ENCODE measurements around the gene THSD4.

THSD4 gene

DNA sequence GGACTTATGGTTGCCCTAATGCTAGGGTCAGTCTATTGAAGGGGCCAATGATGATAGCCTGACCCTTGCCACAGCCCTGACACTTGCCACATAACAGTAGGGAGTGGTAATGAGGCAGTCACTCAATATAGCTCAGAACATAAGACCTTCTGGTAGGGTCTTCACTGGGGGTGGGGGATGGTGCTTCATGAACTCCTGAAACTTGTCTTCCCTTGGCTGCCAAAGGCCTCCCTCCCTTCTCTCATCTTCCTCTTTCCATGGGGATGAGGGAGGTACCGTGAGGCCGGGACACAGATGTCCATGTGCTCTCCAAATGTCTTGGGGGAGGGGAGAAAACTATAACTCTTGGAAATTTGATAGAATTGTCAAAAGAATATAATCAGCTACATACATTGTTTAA, 21.1 kb upstream of the THSD4 start:
- no peak for DNase-seq (ENCODE audit: low read depth, low spot score)
- no peak overlapping the region for H3K4me3 ChIP-seq (ENCODE audit: low read length)

DNA sequence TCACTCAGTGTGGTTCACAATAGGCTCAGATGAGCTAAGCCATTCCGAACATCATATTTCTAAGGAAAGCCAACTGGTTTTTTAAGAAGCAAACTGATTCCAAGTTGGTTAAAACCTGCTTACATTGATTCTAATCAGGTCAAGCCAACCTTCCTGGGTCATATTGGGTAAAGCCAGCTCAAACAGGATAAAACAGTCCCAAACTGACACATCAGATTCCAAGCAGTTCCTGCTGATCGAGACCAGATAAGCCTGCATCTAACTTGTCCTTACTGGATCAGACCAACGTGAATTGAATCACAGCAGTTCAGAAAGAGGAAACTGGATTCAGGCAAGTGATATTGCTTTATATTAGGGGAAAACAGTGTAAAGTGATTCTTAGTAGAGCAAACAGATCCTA, 18.6 kb upstream of the THSD4 start:
- no peak overlapping the region for H3K4me3 ChIP-seq (ENCODE audit: low read length)
- DNase-seq (ENCODE audit: low read depth, low spot score), result no peak

DNA sequence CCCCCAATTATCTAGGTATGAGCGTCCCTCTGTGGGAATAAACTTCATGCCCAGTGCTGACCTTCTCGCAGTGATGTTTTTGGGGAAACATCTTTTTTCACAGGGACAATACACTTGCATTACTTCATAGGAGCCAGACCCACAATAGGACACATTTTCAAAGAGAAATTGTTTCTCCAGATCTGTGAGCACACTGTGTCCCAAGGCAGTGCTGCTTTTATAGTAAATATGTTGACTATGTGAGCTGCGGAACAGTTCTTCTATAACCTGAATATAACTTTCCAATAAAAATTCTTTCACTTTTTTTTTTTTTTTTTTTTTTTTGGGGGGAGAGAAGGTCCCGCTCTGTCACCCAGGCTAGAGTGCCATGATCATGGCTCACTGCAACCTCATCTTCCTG, 17.4 kb upstream of the THSD4 start:
- DNase-seq (ENCODE audit: low read depth, low spot score), result no peak
- H3K4me3 ChIP-seq (ENCODE audit: low read length), result no peak overlapping the region

DNA sequence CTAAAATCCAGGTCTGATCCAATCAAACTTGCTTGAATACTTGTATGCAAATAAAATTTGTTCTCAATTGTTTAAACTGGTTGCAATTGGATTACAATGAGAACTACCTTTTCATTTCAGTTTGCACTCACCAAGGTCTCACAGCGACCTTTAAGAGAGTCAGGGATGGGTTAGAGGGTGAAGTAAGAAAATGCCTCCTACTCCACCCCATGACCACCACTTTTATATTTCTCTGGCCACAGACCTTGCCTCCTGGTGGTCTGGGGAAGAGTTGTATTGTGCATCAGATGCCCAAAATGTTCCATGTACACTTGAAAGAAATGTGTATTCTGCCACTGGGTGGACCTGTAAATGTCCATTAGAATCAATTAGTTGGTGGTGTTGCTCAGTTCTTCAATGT, 16.4 kb upstream of the THSD4 start:
- no peak for DNase-seq (ENCODE audit: low read depth, low spot score)
- no peak overlapping the region for H3K4me3 ChIP-seq (ENCODE audit: low read length)

DNA sequence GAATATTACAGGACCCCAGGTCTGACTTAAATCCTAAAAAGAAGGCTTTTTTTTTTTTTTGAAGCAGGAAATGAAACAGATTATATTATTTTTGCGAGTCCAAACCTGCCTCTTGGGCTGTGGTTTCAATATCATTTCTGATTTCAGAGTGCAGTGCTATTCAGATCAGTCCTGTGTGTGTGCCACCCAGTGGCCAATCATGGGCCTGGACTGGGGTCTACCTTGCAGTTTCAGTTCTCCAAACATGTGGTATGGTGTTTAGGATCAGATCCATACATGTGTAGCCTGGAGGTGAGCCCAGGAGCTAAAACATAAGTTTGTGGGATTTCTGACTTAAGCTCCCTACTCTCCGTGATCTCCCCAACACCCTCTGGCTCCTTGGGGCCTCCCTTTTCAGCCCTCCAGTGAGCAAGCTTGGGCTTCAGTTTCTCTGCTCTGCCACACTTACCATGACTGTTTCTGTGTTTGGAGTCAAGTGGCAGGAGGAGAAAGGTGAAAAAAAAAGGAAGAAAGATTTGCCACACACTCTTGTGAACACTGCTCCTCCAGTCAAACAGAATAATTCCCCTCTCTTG, 12.1 kb upstream of the THSD4 start:
- H3K4me3 ChIP-seq (ENCODE audit: low read length), result no peak overlapping the region
- DNase-seq (ENCODE audit: low read depth, low spot score), result peak; percentile 2

DNA sequence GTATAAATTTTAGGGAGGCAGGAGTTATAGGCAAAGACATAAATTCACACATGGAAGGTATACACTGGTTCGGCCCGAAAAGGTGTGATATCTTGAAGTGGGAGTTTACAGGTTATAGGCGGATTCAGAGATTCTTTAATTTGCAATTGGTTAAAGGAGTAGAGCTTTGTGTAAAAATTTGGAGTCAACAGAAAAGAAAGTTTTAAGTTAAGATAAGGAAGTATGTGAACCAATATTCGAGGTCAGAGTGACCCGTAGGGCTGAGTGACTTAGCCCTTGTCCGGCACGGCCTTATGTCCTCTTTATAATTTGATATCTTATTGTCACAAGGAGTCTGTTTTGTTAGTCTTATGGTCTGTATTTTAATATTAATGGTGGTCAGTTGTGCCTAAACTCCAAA, 10.6 kb upstream of the THSD4 start:
- no peak for DNase-seq (ENCODE audit: low read depth, low spot score)
- H3K4me3 ChIP-seq (ENCODE audit: low read length), result no peak overlapping the region

DNA sequence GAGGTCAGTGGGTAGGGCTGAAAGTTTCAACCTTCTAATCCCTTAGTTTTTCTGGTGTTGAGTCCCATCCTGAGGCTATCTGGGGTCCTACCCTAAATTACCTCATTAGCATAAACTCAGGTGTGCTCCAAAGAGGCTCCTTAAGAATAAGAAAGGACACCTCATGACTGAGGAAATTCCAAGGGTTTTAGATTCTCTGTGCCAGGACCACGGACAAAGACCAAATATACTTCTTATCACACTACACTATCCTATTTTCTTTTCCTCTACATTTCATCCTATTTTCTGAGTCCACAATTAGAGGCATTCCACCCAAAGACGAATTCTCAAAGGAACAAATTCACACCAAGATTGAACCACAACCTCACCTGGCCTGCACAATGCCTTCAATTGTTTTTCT, 9.8 kb upstream of the THSD4 start:
- no peak for DNase-seq (ENCODE audit: low read depth, low spot score)
- H3K4me3 ChIP-seq (ENCODE audit: low read length), result no peak overlapping the region

DNA sequence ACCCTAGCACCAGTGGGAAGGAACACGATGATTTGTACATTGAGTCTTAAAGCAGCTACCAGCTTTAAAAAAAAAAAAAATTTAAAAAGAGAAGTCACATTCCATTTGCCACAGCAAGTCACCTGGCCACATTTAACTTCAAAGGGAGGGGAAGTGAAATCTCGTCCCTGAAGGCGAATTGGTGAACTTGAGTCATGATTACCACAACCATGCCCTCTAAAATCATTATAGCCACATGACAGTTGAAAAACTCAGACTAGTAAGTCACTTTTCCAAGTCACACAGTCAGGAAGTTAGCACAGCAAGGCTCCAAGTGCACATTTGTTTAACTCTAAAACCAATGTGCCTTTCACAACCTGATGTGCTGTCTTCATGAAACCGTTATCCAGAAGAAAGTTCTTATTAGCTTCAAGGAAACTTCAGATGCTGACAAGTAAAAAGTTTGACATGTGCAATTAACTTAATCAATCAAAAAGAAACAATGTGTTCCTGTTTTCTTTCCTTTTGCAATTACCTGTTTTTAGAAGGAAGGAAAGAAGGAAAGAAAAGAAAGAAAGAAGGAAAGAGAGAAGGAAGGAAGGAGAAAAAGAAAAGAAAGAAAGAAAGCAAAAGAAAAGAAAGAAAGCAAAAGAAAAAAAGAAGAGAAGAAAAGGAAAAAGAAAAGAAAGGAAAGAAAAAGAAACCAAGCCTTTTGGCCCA, 8.3 kb upstream of the THSD4 start:
- peak; percentile 14 for DNase-seq (ENCODE audit: low read depth, low spot score)

DNA sequence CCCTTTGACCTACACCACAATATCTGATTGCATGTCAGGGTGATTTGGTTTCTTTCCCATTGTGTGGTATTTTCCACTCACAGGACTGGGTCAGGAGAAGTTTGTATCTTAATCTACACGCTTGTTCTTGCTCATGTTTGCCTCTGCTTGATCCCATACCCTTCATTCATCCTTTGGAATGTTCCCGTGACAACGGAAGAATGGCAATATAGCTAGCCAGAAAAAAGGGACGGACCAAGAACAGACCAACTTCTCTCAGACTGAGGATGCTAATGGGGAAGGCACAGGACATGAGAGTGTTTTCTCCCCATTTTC, 7.8 kb upstream of the THSD4 start:
- H3K4me3 ChIP-seq (ENCODE audit: low read length), result no peak overlapping the region

More for the DNA sequence above, 8.3 kb upstream of the THSD4 start:
- no peak overlapping the region for H3K4me3 ChIP-seq (ENCODE audit: low read length)

DNA sequence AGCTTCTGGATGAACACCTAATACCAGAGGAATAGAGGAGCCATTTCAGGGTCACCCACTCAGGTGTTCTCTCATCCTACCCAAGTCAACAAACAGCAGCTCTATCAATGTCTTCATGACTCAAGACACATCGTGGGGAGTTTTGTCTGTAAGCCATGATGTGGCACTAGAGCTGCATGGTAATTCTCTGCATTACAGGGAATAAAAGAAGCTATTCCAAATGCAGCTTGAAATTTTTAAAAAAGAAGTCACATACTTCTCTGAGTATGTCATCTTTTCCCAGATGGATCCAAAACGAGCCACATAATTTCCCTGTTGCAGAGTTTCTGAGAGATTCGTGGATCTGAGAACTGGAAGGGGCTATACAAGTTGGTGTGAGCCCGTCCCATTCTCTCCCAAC, 6.1 kb upstream of the THSD4 start:
- DNase-seq (ENCODE audit: low read depth, low spot score), result no peak
- no peak overlapping the region for H3K4me3 ChIP-seq (ENCODE audit: low read length)

More for the DNA sequence above, 7.8 kb upstream of the THSD4 start:
- DNase-seq (ENCODE audit: low read depth, low spot score), result no peak

DNA sequence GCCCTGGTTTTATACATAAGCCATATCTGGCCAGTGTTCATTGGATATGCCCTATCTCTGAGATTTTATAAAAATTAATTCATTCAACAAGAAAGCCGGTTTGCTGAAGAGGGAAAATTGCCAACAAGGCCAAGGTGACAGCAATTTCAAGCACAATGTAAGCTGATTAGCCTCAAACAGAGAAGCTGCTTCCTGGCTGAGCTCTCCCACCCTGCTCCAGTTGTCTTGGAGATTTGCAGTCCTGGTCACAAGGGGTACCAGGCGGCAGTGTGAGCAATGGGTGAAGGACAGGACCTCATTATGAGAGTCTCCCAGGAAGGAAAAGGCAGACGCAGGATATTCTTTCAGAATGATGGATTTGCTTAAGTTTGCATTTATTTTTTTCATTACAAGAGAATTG, 5.4 kb upstream of the THSD4 start:
- H3K4me3 ChIP-seq (ENCODE audit: low read length), result no peak overlapping the region
- DNase-seq (ENCODE audit: low read depth, low spot score), result no peak

DNA sequence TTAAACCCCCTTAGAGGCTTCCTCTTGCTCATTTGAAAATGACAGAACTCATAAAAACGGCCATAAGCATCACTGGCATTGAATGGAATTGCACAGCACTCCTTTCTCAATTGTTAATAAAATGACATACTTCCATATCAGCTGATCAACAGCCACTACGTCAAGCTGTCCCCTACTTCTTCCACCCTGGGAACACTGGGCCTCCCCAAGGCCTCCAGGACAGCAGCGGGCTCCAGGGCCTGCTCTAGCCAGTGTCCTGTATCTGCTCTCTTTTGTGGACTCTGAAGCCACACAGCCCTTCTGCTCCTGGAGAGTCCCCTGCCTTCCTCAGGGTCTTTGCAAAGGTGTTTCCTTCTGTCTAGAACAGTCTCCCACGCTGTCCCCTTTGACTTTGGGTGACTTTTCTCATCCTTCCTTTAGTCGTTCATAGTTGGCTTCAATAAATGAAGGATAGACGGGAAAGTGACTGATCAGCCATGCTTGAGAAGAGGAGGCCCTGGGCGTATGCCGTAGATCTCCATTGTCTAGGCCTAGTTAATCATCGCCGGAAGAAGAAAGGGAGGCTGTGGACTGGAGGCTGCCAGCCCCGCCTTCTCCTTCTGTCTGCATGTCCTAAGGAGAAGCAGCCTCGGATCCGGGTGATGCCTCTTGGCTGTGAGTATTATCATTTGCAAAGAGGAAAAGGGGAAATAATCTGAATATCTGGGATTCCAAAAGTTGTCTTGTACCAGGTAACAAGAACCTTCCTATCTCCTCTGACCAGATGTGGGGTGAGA, 4.7 kb upstream of the THSD4 start:
- DNase-seq (ENCODE audit: low read depth, low spot score), result no peak
- H3K4me3 ChIP-seq (ENCODE audit: low read length), result no peak overlapping the region

DNA sequence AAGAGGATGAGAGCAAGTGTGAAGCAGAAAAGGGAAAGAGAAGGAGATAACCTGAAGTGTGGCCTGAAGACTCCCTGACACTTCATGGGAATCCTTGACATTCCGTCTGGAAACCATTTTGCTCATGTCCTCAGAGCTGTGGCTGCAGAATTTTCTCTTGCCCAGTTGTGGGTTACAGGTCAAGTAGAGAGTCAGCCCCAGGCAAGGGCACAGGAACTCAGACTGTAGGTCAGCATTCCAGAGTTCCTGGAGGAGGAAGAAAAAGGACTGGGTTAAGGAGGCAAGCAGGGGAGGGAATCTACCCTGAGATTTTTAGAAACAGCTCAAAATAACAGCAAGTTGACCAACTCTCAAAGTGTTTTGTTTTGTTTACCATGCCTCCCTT, 4.1 kb upstream of the THSD4 start:
- no peak overlapping the region for H3K4me3 ChIP-seq (ENCODE audit: low read length)
- no peak for DNase-seq (ENCODE audit: low read depth, low spot score)

DNA sequence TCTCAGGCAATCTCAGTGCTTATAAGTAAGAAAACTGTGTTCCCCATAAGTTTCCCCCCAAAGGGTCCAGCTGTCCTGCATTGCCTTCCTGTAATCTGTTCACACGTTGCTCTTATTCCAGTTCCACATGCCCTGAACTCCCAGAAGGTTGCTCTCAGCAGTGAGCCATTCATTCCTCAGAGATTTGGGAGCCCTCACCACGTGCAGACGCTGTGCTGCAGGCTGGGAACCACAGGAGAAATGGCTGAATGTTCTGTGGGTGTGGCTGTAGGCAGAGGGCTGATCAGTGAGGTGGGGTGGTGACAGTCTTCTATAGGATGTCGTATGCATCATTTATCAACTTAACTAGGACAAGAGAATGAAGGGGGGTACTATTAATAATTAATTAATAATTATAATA, 3.3 kb upstream of the THSD4 start:
- DNase-seq (ENCODE audit: low read depth, low spot score), result no peak

DNA sequence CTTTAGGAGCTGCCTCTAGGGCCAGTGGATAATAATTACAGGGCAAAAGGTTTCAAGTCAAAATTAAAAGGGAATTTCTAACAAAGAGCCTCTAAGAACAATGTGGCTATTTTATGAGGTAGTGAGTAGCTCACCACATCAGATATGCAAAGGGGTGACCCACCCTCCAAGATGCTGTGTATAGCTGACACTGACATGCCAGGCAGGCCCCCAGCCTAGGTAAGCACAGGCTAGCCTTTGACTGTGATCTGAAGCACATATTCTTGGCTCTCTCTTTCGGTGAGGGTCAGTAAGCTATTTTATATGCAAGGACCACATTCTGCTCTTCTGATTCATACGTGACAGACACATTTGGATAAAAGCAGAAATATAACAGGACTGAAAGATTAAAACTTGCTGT, 2.8 kb upstream of the THSD4 start:
- H3K4me3 ChIP-seq (ENCODE audit: low read length), result no peak overlapping the region
- no peak for DNase-seq (ENCODE audit: low read depth, low spot score)

More for the DNA sequence above, 3.3 kb upstream of the THSD4 start:
- H3K4me3 ChIP-seq (ENCODE audit: low read length), result no peak overlapping the region

DNA sequence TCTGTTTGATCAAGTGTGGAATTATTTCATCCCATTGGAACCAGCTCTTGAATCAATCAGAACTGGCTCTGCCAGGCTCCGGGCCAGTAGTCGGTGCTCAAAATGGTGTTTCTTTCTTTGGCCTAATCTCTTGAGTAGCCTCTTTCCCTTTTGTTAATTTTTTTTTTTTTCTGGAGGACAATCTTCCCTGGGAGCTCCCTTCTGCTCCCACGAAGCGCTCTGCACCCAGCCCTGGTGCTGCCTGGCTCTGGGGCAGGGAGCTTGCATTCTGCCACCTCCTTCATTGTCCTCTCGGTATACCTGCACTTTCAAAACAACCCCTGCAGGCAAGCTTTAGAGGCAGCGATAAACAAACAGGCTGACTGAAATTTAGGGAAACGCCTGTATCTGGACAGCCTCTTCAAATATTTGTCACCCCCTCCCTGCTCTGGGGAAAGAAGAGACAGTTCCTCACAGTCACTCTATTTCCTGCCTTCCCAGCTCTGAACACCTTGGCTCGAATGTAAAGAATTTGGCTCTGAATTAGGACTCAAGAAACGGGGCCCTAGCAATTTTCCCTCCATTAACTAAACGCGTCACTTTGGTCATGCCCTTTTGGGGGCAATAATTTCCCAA, 1.1 kb upstream of the THSD4 start:
- no peak for DNase-seq (ENCODE audit: low read depth, low spot score)
- no peak overlapping the region for H3K4me3 ChIP-seq (ENCODE audit: low read length)

DNA sequence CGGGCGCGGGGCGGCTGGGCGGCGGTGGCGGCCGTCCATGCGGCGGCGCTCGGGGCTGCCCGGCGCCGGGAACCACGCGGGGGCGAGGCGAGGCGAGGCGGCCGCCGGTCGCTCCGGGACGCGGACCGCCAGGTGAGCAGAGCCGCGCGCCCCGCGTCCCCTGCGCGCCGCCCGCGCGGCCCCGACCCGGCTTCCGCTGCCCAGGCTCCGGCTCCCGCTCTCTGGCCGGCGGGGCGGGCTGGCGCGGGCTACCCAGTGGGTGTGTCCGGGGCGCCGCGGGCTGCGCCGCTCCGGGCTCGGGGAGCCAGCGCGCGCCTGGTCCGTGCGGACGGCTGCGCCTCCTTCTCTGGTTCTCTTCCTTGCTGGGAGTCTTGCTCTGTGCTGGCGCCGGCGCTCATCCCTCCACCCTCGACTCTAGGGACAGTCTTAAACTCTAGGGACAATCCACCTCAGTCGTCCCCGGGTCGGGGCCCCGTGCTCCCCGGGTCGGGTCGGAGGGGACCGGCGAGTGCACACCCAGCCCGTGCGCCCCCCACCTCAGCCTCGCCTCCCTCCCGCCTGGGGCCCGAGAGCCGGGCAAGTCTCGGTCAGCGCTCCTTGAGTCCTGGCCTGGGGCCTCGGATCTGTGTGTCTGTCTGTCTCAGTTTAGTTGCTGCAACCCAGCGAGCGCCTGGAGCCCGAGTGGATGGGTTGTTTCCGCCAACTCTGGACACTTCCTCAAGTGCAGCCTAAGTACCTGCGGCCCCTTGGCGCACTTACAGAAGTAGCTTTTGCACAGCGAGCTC, 488 bp downstream of the THSD4 start:
- DNase-seq (ENCODE audit: low read depth, low spot score), result no peak
- H3K4me3 ChIP-seq (ENCODE audit: low read length), result no peak overlapping the region

DNA sequence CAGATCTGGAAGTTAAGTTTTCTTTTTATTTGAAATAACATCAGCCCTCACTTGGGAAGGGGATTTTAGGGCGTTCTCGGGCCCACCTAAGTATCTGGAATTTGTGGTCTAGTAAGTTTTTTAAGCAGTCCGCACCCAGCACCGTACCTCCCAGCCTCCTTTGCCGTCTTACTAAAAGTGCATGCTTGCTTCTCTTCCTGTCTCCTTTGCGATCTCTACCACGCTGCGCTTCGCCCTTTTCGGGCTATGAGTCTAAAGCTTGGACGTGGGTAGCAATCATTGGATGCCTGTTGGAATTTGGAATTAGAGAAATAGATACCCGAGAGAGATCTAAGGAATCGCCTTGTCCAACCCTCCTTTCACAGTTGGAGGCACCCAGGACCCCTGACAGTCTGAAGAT, 1.1 kb downstream of the THSD4 start:
- DNase-seq (ENCODE audit: low read depth, low spot score), result no peak
- H3K4me3 ChIP-seq (ENCODE audit: low read length), result no peak overlapping the region

DNA sequence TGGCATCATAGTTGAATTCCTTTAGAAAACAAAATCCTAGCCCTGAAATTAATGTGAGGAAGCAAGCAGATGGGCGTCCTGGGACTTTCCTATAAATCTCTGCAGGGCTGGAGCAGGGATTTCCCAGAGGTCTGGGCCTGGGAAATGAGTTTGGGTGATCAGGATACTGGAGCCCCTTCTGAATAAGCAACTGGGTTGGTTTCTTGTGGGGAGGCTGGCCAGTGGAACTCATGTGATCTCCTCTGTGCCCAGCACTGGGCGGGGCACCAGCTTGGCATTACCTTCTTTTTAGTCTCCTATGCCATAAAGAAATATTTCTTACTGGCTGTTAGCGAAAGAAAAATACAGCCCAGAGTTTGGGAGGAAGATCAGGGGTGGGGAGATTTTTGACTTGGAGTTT, 1.7 kb downstream of the THSD4 start:
- DNase-seq (ENCODE audit: low read depth, low spot score), result no peak
- H3K4me3 ChIP-seq (ENCODE audit: low read length), result no peak overlapping the region

Data from Jurkat, Clone E6-1 (cell line).